Measurements from ENCODE around the gene PRKAR1B.
"Not testable (repeated sequence)": the region's sequence is repeated elsewhere in the genome, so short reads cannot be mapped to it uniquely, and the experiment has no call there.

Gene PRKAR1B

DNA sequence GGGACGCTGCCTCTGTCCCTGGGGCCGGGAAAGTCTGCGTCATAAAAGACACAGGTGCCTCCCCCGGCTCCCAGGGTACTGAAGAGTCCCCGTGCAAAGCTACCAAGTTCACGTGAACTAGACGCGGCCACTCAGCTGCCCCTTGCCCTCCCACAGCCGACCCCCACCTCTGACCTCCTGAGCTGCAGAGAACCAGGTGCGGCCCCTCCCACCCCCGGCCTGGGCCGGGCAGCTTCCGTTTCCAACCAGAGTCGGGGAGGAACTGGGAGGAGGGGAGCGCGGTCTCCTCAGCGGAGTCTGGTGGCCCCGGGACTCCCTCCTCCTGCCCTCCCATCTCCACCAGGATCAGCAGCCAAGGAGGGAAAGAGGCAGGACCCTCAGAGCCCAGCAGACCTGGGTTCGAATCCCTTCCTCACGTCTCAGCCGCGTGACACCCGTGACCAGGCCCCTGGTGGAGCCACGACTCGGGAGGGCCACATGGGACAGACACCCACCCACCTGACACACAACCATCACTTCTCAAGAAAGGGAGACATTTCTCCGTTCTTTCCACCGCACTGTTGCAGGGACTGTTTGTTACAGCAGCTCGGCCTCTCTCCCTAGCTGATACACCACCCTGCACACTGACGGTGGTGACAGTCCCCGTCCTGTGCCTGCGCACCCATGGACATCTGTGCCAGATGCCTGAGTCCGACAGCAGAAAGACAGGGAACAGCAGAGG, 170.1 kb downstream of the PRKAR1B start:
- no peak for DNase-seq (ENCODE audit: low read depth in 2 of 2)

GRCh38 chr7:556291-556826, 170.7 kb downstream of the PRKAR1B start:
- no peak for DNase-seq (ENCODE audit: low read depth in 2 of 2)

GRCh38 chr7:555551-556160, 171.4 kb downstream of the PRKAR1B start:
- DNase-seq (ENCODE audit: low read depth in 2 of 2), result no peak

DNA sequence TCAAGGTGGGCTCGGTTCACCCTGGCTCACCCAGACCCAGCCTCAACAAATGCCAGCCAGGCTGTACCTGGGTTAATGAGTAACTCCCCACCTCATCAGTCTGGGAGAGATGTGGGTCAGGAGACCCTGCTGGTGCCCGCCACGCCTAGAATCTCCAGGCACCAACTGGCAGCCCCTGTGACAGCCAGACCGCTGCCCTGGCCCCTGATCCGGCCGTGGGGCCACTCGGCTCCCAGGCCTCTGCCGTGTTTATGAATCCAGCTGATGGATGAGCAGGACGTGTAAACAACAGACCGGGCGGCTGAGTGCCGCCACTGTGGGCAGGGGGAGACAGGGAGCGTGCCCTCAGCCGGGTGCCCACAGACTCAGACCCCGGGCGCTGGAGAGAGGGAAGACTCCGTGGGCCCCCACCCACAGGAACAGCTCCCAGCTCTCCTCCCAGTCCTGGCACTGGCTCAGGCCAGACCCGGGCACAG, 173.4 kb downstream of the PRKAR1B start:
- no peak for DNase-seq (ENCODE audit: low read depth in 2 of 2)

GRCh38 chr7:552868-553635, 174.0 kb downstream of the PRKAR1B start:
- DNase-seq (ENCODE audit: low read depth in 2 of 2), result no peak

- DNase-seq (ENCODE audit: low read depth in 2 of 2), result not testable (repeated sequence)
Observed at GRCh38 chr7:552151-552867, 174.8 kb downstream of the PRKAR1B start.

DNA sequence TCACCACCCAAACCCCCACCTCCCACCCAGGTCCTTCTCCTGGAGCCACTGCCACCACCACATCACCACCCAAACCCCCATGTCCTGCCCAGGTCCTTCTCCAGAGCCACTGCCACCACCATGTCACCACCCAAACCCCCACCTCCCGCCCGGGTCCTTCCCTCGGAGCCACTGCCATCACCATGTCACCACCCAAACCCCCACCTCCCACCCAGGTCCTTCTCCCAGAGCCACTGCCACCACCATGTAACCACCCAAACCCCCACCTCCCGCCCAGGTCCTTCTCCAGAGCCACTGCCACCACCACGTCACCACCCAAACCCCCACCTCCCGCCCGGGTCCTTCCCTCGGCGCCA, 175.5 kb downstream of the PRKAR1B start:
- not testable (repeated sequence) for DNase-seq (ENCODE audit: low read depth in 2 of 2)

DNA sequence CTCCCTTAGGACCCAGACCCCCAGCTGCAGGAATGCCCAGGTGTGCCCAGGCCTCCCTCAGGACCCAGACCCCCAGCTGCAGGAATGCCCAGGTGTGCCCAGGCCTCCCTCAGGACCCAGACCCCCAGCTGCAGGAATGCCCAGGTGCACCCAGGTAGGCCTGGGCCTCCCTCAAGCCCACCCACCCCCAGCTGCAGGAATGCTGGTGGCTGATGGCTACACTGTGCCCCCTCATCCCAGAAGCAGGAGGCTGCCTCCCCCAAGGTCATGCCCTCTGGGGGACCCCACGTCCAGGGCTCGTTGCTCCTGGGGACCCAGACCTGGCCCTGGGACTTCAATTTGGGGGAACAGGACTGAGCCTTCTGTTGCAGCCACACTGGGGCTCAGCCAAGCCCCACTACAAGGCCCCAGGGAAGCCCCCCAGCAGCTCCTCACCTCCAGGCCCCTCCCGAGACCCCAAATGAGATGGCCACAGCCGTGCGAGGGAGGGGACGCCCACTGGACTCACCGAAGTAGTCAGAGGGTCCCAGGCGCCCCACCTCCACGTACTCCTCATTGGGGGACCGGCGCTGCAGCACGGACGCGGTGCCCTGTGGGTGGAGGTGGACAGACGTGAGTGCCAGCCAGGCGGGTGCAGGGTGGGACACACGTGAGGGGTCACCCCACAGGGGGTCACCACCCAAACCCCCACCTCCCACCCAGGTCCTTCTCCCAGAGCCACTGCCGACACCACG, 176.0 kb downstream of the PRKAR1B start:
- no peak for DNase-seq (ENCODE audit: low read depth in 2 of 2)

DNA sequence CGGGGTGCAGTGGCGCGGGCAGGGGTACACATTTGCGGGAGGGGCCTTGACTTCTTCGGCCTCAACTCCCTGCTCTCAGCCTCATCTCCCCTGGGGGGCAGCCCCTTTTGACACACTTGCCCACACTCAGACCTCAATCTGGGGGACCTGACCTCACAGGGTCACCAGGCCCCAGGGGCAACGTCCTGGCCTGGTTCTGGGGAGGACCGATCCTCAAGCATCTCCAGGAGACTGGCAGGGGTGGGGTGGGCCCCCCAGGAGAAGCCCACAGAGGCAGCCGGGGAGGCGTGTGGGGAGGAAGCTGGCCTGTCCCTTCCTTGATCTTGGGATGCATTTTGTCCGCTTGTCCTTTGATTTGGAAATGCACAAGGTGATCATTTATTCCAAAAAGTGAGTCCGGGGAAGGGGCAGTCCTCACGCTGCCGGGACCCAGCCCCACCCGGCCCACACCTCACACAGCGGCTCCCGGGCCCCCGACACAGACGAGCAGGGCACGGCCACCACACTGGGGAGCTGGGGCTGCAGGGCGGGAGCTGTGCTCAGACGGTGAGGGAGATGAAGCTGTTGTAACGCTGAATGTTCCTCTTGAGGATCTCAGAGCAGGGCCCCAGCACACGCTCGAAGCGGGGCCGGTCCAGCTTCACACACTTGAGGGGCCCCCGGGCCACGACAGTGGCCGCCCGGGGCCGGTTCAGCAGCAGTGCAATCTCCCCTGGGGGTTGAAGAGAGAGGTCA, 177.0 kb downstream of the PRKAR1B start:
- no peak for DNase-seq (ENCODE audit: low read depth in 2 of 2)

DNA sequence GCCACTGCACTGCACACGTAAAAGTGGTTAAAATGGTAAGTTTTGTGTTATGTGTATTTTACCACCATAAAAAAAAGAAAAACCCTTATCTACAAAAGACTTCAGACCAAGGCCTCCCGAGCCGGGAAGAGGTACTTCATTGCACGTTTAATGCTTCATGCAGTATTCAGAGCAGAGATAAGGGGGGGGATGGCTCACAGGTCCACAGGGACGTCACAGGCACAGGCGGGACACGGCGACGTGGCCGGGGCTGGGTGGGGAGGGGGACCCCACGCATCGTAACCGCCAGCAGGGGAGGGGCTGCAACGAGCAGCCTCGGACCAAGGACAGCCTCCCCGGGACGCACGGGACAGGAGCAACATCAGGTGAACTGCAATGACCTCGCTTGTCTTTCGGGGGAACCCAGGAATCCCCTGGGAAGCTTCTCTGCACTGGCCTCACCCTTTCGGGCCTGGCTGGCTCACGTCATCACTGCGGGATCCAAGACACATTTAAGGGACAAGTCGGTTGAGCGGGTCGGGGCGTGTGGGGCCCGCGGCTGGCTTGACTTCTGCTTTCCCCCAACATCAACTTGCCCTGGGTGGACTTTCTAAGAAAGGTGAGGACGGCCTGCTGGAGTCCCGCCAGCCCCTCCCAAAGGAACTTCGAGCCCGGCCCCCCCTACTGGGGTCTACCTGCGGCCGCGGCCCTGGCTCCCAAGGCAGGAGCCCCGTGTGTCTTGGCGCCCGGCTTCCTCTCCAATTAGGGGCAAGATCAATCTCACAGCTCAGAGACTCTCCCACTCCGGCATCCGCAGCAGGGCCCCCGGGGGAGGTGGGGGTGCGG, 177.8 kb downstream of the PRKAR1B start:
- no peak for DNase-seq (ENCODE audit: low read depth in 2 of 2)

DNA sequence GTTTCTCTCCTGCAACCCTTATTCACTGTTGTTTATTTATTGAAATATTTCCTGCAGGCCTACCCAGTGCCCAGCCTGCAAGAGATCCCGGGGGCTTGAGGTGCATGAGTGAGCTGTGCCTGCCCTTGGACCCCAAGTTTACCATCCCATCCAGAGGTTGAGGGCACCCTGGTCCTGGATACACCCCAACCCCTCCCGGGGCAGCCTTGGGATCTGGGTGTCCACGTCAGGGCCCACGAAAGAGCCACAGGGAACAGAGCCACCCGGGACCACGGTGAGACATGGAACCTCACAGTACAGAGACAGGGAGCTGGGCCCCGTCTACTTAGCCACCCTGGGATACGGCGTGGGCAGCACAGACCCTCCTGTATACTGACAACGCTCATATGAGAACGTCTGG, 178.7 kb downstream of the PRKAR1B start:
- no peak for DNase-seq (ENCODE audit: low read depth in 2 of 2)

DNA sequence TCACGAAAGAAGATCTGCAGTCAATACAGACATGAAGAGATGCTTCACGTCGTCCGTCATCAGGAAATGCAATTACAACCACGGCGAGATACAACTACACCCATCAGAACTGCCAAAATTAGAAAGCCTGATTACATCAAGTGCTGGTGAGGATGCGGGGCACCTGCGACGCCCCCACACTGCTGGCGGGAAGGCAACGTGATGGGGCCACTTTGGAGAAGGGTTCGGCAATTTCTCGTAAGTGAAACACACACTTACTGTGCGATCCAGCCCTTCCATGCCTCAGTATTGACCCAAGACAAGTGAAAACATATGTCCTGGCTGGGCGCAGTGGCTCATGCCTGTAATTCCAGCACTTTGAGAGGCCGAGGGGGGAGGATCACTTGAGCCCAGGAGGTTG, 181.6 kb downstream of the PRKAR1B start:
- no peak for DNase-seq (ENCODE audit: low read depth in 2 of 2)

- no peak for DNase-seq (ENCODE audit: low read depth in 2 of 2)
Observed at GRCh38 chr7:544338-545221, 182.5 kb downstream of the PRKAR1B start.

DNA sequence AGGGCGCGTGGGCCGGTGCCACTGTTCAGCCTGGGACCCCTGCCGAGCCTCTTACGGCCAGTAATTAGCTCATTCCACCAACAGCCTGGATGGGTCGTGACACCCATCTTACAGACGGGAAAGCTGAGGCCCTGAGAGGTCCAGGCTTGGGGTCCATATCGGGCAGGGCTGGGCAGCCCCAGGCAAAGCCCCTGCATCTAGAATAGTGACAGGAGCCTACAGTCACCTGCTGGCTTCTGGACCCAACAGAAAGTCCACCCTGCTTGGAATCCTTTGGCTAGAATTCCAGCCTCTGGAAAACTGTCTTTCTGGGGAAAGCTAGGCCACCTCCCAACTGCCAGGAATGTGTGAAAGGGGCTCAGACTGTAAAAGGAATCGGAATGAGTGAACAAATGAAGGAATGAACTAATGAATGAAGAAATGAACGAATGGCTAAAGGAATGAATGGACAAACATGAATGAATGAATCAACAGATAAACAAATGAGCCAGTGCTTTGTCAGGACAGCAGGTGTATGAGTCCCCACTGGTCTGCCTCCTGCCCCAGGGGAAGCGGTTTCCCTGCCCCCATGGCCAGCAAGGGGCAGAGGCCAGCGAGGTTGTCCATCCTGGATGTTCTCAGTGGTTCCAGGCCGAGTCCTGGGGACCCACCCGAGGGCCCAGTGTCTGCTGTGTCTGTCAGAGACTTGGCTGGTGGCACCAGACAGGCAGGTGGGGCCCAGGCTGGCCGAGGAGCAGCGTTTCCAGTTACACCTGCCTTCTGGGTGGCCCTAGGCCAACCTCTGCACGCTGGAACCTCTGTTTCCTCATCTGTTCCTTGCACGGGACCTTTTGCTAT, 183.4 kb downstream of the PRKAR1B start:
- no peak for DNase-seq (ENCODE audit: low read depth in 2 of 2)

DNA sequence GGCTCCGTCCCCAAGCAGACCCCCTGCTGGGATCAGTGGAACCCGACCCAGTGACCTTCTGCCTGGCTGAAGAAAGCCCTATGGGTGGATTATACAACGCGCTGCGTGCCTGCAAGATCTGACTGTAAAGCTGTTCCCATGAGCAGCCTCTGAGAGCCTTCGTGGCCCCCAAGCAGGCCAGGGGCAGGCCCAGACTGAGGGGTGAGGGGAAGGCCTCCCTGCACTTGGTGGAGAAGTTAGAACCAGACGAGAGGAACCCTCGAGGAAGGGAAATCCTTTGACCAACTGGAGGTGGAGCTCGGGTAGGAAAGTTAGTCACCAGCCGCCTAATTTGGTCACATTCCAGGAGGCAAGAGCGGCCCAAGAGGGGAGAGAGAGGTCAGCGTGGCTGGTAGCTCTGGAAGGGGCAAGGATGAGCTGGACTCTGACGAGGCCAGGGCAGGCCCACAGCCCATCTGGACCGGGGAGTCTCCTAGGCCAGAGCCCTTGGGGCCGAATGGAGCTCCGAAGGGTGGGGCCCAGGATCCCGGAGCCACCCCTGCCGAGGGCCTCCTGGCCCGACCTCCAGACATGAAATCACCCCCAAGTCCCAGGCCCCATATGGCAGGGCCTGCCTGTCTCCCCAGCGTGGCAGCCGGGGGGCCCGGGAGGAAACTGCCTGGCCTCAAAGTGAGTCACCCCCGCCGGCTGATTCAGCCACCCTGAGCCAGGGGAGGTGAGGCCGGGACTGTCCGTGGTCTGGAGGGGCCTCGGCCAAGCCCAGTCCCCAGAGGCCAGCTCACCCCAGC, 184.2 kb downstream of the PRKAR1B start:
- DNase-seq (ENCODE audit: low read depth in 2 of 2), result no peak

- DNase-seq (ENCODE audit: low read depth in 2 of 2), result no peak
Observed at GRCh38 chr7:542131-542712, 184.9 kb downstream of the PRKAR1B start.

DNA sequence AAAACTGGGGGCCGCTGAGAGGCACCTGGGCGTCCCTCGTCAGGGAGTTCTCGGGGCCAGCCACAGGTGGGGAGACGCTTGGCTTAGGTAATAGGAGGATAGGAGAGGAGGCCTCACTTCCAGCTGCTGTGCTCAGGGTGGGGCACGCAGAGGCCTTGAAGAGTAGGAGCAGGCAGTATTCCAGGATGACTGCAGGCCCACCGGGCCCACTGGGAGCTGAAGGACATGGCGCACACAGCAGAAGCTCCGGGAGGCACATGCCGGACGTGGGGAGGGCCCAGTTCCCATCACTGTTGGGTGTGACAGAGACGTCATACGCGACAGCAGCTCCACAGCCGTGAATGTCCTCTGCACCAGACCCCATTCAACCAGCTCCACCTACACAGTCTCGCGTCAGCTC, 185.4 kb downstream of the PRKAR1B start:
- DNase-seq (ENCODE audit: low read depth in 2 of 2), result no peak

All from stimulated activated CD4-positive, alpha-beta T cell treated with anti-CD3 and anti-CD28 coated beads, Interleukin-1b, Interleukin-23, amount 100 ng/mL, for 1 hour (primary cell).